Adipocyte (in vitro differentiated cells): Measurements from ENCODE around the gene PROSER3.
"Not testable (repeated sequence)": the region's sequence is repeated elsewhere in the genome, so short reads cannot be mapped to it uniquely, and the experiment has no call there.

Source experiments
- DNase-seq: peaks from one replicate; pipeline ENCODE4 v3.0.0-alpha.2; 2015; ENCODE audit warnings: low read depth
- H3K27me3 ChIP-seq: replicated peaks from 2 replicates; pipeline ENCODE4 v1.7.0; 2013; ENCODE audit warnings: mild to moderate bottlenecking, low read length, moderate library complexity; ENCODE audit not compliant: control insufficient read depth, insufficient read depth
- H3K36me3 ChIP-seq: 2 replicates; pipeline ENCODE4 v1.7.0; 2013; ENCODE audit warnings: low read length, mild to moderate bottlenecking, moderate library complexity; ENCODE audit not compliant: control insufficient read depth, insufficient read depth, severe bottlenecking
- H3K4me1 ChIP-seq: 2 replicates; pipeline ENCODE4 v1.7.0; 2013; ENCODE audit warnings: mild to moderate bottlenecking, low read length, moderate library complexity; ENCODE audit not compliant: control insufficient read depth, insufficient read depth
- H3K4me3 ChIP-seq: 2 replicates; pipeline ENCODE4 v1.7.0; 2013; ENCODE audit warnings: mild to moderate bottlenecking, low read length, moderate library complexity
- H3K9ac ChIP-seq: 2 replicates; pipeline ENCODE4 v1.7.0; 2013; ENCODE audit warnings: mild to moderate bottlenecking, low read length, moderate library complexity
- H3K9me3 ChIP-seq: 2 replicates; pipeline ENCODE4 v1.7.0; 2013; ENCODE audit warnings: mild to moderate bottlenecking, low read length, moderate library complexity; ENCODE audit not compliant: control insufficient read depth

PROSER3 gene

DNA sequence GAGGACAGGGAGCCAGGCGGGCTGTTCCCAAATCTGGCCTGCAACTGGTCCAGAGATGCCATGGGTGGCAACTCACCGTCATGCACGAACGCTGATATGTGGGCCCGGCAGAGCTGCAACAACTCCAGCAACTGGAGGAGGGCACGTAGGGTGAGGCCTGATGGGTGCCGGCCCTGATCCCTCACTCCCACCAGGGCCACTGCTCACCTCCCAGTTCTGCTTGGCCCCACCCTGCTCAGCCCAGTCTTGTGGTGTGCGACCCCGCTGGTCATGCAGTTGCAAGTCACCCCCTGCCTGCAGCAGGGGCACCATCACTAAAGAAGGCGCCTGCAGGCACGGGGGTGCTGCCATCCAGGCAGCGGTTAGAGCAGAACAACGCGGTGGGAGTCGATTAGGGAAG is 34.3 kb downstream of the PROSER3 start:
- Histone ChIP-seq H3K4me3 (no peak overlapping the region), H3K27me3 (peaks cover 12% of the 10 kb centered on the region), H3K36me3 (no peaks in the 10 kb centered on the region), H3K4me1 (peaks cover 8% of the 10 kb centered on the region), H3K9ac (no peak overlapping the region), H3K9me3 (no peaks in the 10 kb centered on the region)
- DNase-seq: no peak

GRCh38 chr19:35792888-35793287 is 34.9 kb downstream of the PROSER3 start:
- no peaks in the 10 kb centered on the region for H3K36me3 ChIP-seq

GRCh38 chr19:35793381-35794165 is 35.6 kb downstream of the PROSER3 start:
- Histone ChIP-seq H3K4me1 (peaks cover 8% of the 10 kb centered on the region), H3K27me3 (peaks cover 20% of the 10 kb centered on the region), H3K9ac (no peak overlapping the region), H3K9me3 (no peaks in the 10 kb centered on the region), H3K4me3 (no peak overlapping the region), H3K36me3 (no peaks in the 10 kb centered on the region)
- peak; percentile 6 for DNase-seq

More at GRCh38 chr19:35792888-35793287, 34.9 kb downstream of the PROSER3 start:
- Histone ChIP-seq H3K9me3 (no peaks in the 10 kb centered on the region), H3K9ac (no peak overlapping the region), H3K4me1 (peaks cover 8% of the 10 kb centered on the region), H3K27me3 (peaks cover 15% of the 10 kb centered on the region), H3K4me3 (no peak overlapping the region)
- no peak for DNase-seq

- H3K9ac ChIP-seq, DNase-seq, H3K9me3 ChIP-seq, H3K36me3 ChIP-seq, H3K4me1 ChIP-seq, H3K4me3 ChIP-seq: not testable (repeated sequence)
- H3K27me3 ChIP-seq: peaks cover 33% of the 10 kb centered on the region
These were observed 37.6 kb downstream of the PROSER3 start for GRCh38 chr19:35795564-35795963.

- Histone ChIP-seq H3K9me3 (peaks cover 3% of the 10 kb centered on the region), H3K4me3 (no peak overlapping the region), H3K9ac (no peak overlapping the region), H3K4me1 (peaks cover 8% of the 10 kb centered on the region), H3K27me3 (peaks cover 38% of the 10 kb centered on the region), H3K36me3 (no peaks in the 10 kb centered on the region)
- DNase-seq: no peak
These were observed 38.9 kb downstream of the PROSER3 start for GRCh38 chr19:35796645-35797542.

DNA sequence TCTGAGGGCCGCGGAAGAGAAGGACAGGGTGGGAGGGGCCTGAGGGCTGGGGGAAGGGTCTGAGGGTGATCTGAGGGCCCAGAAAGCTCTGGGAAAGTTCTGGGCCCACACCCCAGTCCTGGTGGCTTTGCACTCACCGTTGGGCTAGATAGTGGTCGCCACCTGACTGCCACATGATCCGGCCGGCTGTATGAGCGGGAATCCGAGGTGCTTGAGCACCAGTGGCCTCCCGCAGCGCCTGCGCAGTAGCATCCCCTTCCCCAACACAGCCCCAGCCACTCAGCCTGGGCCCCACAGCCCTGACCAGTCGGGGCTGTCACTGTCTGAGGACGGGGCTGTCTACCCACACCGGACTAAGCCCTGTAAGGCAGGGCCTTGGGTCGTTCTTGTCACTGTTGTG is 39.7 kb downstream of the PROSER3 start:
- H3K4me1 ChIP-seq: peaks cover 8% of the 10 kb centered on the region
- peak; percentile 5 for DNase-seq
- H3K4me3 ChIP-seq: no peak overlapping the region
- H3K27me3 ChIP-seq: peaks cover 46% of the 10 kb centered on the region
- H3K36me3 ChIP-seq: no peaks in the 10 kb centered on the region
- no peak overlapping the region for H3K9ac ChIP-seq
- peaks cover 6% of the 10 kb centered on the region for H3K9me3 ChIP-seq

DNA sequence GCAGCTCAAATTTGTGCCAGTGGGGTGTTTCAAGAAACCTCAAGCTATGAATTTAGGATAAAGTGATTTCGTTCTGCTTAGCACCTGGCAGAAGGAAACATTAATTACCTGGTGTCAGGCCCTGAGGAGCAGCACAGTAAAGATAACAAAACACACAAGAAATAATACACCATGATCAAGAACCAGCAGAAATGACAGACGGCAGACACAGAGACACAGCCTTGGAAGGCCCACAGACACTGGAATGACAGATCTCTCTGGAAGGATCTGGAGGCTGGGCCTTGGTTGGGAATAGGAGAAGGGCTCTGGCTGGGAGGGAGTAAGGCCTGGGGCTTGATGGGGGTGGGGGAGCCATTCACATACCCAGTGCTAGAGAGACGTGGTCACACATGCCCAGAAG is 43.9 kb downstream of the PROSER3 start:
- Histone ChIP-seq H3K4me3 (no peak overlapping the region), H3K27me3 (peaks cover 59% of the 10 kb centered on the region), H3K4me1 (no peaks in the 10 kb centered on the region), H3K36me3 (no peaks in the 10 kb centered on the region), H3K9me3 (peaks cover 6% of the 10 kb centered on the region), H3K9ac (no peak overlapping the region)
- no peak for DNase-seq

- Histone ChIP-seq H3K9ac (no peak overlapping the region), H3K9me3 (peaks cover 6% of the 10 kb centered on the region), H3K4me3 (no peak overlapping the region), H3K27me3 (peaks cover 44% of the 10 kb centered on the region), H3K4me1 (no peaks in the 10 kb centered on the region), H3K36me3 (no peaks in the 10 kb centered on the region)
- DNase-seq: no peak
These were observed 47.6 kb downstream of the PROSER3 start for GRCh38 chr19:35805526-35806102.

DNA sequence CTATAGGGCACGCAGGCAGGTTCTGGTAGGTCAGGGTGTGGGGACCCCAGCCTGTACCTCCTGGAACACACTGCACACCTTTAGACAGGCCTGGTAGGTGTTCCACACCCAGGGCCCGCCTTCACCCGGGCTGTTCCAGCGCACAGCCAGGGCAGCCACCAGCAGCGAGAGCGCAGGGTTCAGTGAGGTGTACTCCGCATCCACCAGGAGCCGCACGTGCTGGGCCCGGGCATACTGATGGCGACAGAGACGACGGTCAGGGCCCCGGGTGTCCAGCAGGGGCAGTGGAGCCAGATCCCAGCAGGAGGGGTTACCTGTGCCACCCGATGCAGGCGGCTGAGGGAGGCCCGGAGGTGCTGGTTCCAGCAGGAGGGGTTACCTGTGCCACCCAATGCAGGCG is 48.6 kb downstream of the PROSER3 start:
- Histone ChIP-seq H3K9me3 (peaks cover 6% of the 10 kb centered on the region), H3K4me3 (no peak overlapping the region), H3K36me3 (no peaks in the 10 kb centered on the region), H3K9ac (no peak overlapping the region), H3K27me3 (peaks cover 51% of the 10 kb centered on the region), H3K4me1 (no peaks in the 10 kb centered on the region)
- DNase-seq: no peak

DNA sequence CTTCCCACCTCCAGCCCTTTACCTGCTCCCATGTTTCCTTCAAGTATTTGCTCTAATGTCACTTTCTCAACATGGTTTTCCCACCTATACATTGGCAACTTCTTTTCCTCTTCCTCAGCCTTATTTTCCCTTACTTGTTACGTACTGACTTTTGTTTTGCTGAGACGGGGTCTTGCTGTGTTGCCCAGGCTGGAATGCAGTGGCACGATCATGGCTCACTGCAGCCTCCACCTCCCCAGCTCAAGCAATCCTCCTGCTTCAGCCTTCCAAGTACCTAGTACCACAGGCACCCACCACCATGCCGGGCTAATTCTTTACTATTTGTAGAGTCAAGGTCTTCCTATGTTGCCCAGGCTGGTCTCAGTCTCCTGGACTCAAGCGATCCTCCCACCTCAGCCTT is 49.7 kb downstream of the PROSER3 start:
- no peaks in the 10 kb centered on the region for H3K9me3 ChIP-seq
- H3K4me3 ChIP-seq: no peak overlapping the region
- no peak for DNase-seq
- H3K27me3 ChIP-seq: peaks cover 50% of the 10 kb centered on the region
- no peaks in the 10 kb centered on the region for H3K36me3 ChIP-seq
- H3K4me1 ChIP-seq: no peaks in the 10 kb centered on the region
- no peak overlapping the region for H3K9ac ChIP-seq
